Pancreas (tissue), 10 donors: Measurements from ENCODE around the gene RAB4A. TPM values are rescaled to one million over a fixed set of nuclear protein-coding genes. Genes with fewer than 3 reads are reported as not detected.
"Not testable (repeated sequence)": the region's sequence is repeated elsewhere in the genome, so short reads cannot be mapped to it uniquely, and the experiment has no call there.

Experiments
- ATAC-seq, 4 donors: fragments of 200-7000 bp; cut with Tn5 transposase; one replicate each; pipeline versions ENCODE4 v1.8.0 to v1.9.1; 2020; ENCODE audit warnings: mild to moderate bottlenecking in 4 of 4, moderate library complexity in 4 of 4
- DNase-seq, 6 donors: peaks; one replicate each; pipeline ENCODE4 v3.0.0-alpha.2; 2020
- FAIRE-seq: peaks from 2 replicates; lab custom pipeline; 2012; peaks lifted over from hg19 to GRCh38; lab: Jason Lieb, UNC
- H3K27ac ChIP-seq, 4 donors: fragments of 200-600 bp; sonication (generic); 1 replicate in 3 of 4; 2 replicates in 1 of 4; pipeline versions ENCODE4 v1.5.0 to v1.8.0; 2020
- H3K27me3 ChIP-seq, 4 donors: fragments of 200-600 bp; one replicate each; pipeline ENCODE4 v1.8.0; 2021
- H3K36me3 ChIP-seq, 3 donors: fragments of 200-600 bp; sonication (generic) in 1 of 3; one replicate each; pipeline versions ENCODE4 v1.5.0 to v1.8.0; 2020 to 2021
- H3K4me1 ChIP-seq, 3 donors: fragments of 200-600 bp; one replicate each; pipeline ENCODE4 v1.8.0; 2021
- H3K4me3 ChIP-seq, 4 donors: fragments of 200-600 bp; sonication (generic) in 2 of 4; one replicate each; pipeline versions ENCODE4 v1.5.0 to v1.8.0; 2020 to 2021
- H3K9me3 ChIP-seq, 4 donors: fragments of 200-600 bp; one replicate each; pipeline ENCODE4 v1.8.0; 2021
- CTCF ChIP-seq, 4 donors: fragments of 200-600 bp; sonication (generic) in 3 of 4; IDR thresholded peaks; one replicate each; pipeline versions ENCODE4 v1.5.0 to v1.8.0; 2021; ENCODE audit warnings: antibody characterized with exemption in 4 of 4
- WGBS, 2 donors: extraction: QIAGEN DNeasy Blood & Tissue Kit; methylation state at CpG; one replicate each; pipeline ENCODE4 v1.1.7; 2013; 5-methylcytosine and 5-hydroxymethylcytosine counted together
- intact Hi-C, 3 donors: fragments of 100-400 bp; cut with DNase I; formaldehyde crosslinking; loops; one replicate each; pipeline versions ENCODE4 v1.11.1 to v1.14.2; 2022
- polyA plus RNA-seq, 2 donors: library from polyadenylated mRNA; stranded (reverse); fragments of 200-250 nt; gene quantifications; one replicate each; pipeline ENCODE4 v1.2.3, GENCODE V29; 2013
- total RNA-seq, 6 donors: library from RNA; stranded (reverse); fragmentation: NEBNext Ultra II Directional in 4 of 6; extraction: Animal tissue kit (Norgen Biotek cat#: 25700) in 4 of 6; gene quantifications; one replicate each; pipeline versions ENCODE4 v1.2.1 to v1.2.4, GENCODE V29; 2021 to 2023
- donor health status: healthy with polysubstance abuse.
- donor health status: DM: no; HTN: no; CAD: no; lungs with moderate emphysema.
- donor health status: DM: no; HTN: no; CAD: no.
- donor health status: control.
- donor health status: control.
- donor health status: Bipolar disorder and iron deficiency.
- donor health status: DM: yes; HTN: yes; CAD: no.
- donor health status: DM: no; HTN: no; CAD: no.
- donor health status: DM: no; HTN: no; CAD: no.
- donor health status: DM: yes; HTN: yes; CAD: no.

RAB4A gene
- total and polyA plus RNA-seq, 8 donors: 14.5 to 67.4 (median 53.7) TPM

GRCh38 chr1:229323885-229324553 is 53.1 kb downstream of the RAB4A start:
- Histone ChIP-seq H3K4me1 (no peaks in the 10 kb centered on the region), H3K9me3 (no peaks in the 10 kb centered on the region), H3K36me3 (peaks cover 0 to 16% (median 5%) of the 10 kb centered on the region in 3 donors), H3K4me3 (no peak overlapping the region), H3K27ac (no peak overlapping the region), H3K27me3 (no peaks in the 10 kb centered on the region)
- TF ChIP-seq CTCF (IDR thresholded peaks at IDR 0.05): no peak
- 86 to 89% methylated on average over 2 of the region's 2 CpGs for whole genome bisulfite sequencing, 2 donors
- intact Hi-C loops: no loop called here
- FAIRE-seq (no peak), ATAC-seq (no peak), DNase-seq (no peak)

GRCh38 chr1:229325401-229325800 is 54.5 kb downstream of the RAB4A start:
- no peak for TF ChIP-seq CTCF (IDR thresholded peaks at IDR 0.05)
- no peak for DNase-seq
- intact Hi-C loops: no loop called here
- no peak for ATAC-seq
- Histone ChIP-seq H3K4me1 (no peaks in the 10 kb centered on the region), H3K36me3 (peaks cover 0 to 16% (median 5%) of the 10 kb centered on the region in 3 donors), H3K9me3 (no peaks in the 10 kb centered on the region), H3K4me3 (no peak overlapping the region), H3K27ac (no peak overlapping the region), H3K27me3 (no peaks in the 10 kb centered on the region)
- no peak for FAIRE-seq
- WGBS, 2 donors: 87 to 93% methylated on average over 2 of the region's 2 CpGs

DNA sequence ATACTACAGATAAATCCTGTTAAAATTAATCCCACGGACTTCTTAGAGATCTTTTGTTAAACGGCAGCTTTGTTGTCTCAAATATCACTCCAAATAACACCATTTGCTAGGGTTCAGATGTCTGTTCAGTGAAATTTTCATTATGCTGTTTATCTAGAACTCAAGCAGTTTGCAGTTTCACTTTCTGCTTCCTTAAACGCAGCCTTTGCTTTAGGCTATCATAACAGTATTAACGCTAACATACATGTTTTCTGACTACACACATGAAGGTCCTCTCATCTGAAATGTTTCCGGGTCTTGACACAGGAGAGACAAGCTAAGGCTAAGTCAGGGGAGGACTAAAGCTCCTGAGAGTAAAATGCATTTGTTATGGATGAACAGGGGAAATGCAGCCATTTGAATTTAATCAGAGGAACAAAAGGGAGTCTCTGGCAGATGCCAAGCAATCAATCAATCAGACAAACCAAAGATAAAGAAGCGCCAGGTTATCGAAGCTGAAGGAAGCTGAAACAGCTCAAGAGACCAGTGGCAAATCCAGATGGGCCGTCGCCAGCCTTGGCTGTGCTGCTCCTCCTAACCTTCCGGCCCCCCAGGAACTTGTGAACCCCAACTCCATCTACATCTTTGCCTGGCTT is 55.1 kb downstream of the RAB4A start:
- no peak for FAIRE-seq
- peaks cover 0 to 16% (median 5%) of the 10 kb centered on the region in 3 donors for H3K36me3 ChIP-seq
- no peaks in the 10 kb centered on the region for H3K4me1 ChIP-seq
- ATAC-seq: peak in 1 of 4 donors; percentile 37
- H3K27ac ChIP-seq: no peak overlapping the region
- 78% methylated on average over 10 of the region's 10 CpGs for whole genome bisulfite sequencing, 2 donors
- H3K9me3 ChIP-seq: no peaks in the 10 kb centered on the region
- H3K27me3 ChIP-seq: no peaks in the 10 kb centered on the region
- intact Hi-C loops: no loop called here
- H3K4me3 ChIP-seq: no peak overlapping the region
- no peak for DNase-seq
- no peak for TF ChIP-seq CTCF (IDR thresholded peaks at IDR 0.05)

- no peak for FAIRE-seq
- no peaks in the 10 kb centered on the region for H3K9me3 ChIP-seq
- no peak for ATAC-seq
- H3K4me1 ChIP-seq: no peaks in the 10 kb centered on the region
- peaks cover 0 to 16% (median 5%) of the 10 kb centered on the region in 3 donors for H3K36me3 ChIP-seq
- H3K4me3 ChIP-seq: no peak overlapping the region
- no peak for DNase-seq
- intact Hi-C loops: no loop called here
- TF ChIP-seq CTCF (IDR thresholded peaks at IDR 0.05): no peak
- WGBS, 2 donors: 95 to 96% methylated on average over 12 of the region's 12 CpGs
- H3K27me3 ChIP-seq: no peaks in the 10 kb centered on the region
- H3K27ac ChIP-seq: no peak overlapping the region
Measured at GRCh38 chr1:229326601-229327000, 55.7 kb downstream of the RAB4A start.

- 92 to 98% methylated on average over 6 of the region's 6 CpGs for WGBS, 2 donors
- intact Hi-C loops, H3K9me3 ChIP-seq, H3K4me3 ChIP-seq, ATAC-seq, H3K27ac ChIP-seq, H3K27me3 ChIP-seq, FAIRE-seq, DNase-seq, H3K4me1 ChIP-seq: not testable (repeated sequence)
- peaks cover 0 to 16% (median 5%) of the 10 kb centered on the region in 3 donors for H3K36me3 ChIP-seq
Measured at GRCh38 chr1:229327765-229328164, 56.9 kb downstream of the RAB4A start.
